GM18511 (cell line): ENCODE data around the gene CCR6.
A peak's percentile ranks its signal among the peaks of the same experiment; 100 is the strongest.

Experiments used
- ATAC-seq: cut with Tn5 transposase; IDR thresholded peaks from one replicate; pipeline ENCODE4 v1.9.1; 2021; ENCODE audit warnings: mild to moderate bottlenecking, moderate library complexity; ENCODE audit not compliant: unreplicated experiment

The CCR6 gene

GRCh38 chr6:167118839-167119238, 4.1 kb upstream of the CCR6 start:
- no peak for ATAC-seq

DNA sequence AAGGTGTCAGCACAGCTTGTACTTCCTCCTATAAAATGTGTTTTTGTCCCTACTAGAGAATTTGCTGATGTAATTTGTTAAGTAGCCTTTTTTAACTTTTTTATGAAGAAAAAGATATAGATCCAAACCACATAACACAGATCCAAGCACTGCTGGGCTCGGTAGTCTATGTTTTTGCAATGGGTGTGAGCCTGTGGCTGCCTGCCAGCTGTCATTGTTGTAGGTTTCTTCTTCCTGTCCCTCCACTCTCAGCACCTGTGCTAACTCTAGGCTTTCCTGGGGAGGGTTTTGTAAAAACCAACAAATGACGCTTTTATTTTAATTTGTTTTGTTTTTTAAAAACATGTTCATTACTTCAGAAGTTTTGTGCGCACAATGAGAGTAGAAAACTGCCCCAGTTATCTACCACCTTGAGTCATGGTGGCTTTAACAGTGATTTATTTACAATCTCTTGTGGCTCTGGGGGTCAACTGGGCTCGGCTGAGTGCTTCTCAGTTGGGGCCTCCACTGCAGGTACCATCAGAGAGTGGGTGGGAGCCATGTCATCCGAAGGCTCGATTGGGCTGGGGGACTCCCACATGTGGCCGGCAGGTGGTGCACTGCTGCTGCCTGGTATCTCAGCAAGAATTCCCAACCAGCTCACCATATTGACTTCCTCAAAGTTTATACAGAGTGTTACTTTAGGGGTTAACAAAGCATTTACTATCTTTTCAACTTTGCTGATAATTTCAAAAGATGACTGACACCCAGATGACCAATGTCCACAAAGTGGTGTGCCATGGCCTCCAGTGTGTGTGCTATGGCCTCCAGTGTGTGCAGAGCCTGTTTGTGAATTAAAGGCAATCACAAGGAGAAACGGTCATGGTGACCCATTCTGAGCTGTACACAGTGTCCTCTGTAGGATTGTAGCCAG, 3.0 kb upstream of the CCR6 start:
- no peak for ATAC-seq

- ATAC-seq = no peak
Measured at GRCh38 chr6:167120583-167120903, 2.4 kb upstream of the CCR6 start.

DNA sequence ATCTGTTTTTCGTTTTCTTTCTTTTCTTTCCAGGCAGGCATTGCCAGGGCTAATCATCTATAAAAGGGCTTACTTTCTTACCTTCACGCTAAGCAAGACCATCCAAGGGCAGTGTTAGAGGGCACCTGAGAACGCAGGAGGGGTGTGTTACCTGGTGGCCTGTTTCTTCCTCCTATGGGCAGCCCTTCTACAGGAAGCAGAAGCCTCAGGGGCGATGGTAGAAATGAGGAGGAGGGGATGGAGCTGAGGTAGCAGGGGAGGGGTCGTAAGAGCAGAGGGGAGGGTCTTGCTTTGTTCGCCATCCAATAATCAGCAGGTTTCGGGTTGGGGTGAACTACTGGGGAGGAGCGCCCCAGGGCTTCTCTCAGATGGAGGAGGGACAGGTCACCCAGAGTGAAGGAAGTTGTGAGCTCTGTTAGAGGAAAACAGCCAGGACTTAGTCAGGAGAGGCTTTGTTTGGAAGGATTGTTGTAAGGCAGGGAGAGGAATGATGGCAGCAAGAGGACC, 1.5 kb upstream of the CCR6 start:
- no peak for ATAC-seq

GRCh38 chr6:167122041-167122826, 662 bp upstream of the CCR6 start:
- ATAC-seq = peak; percentile 37

GRCh38 chr6:167124753-167125152, 1.9 kb downstream of the CCR6 start:
- ATAC-seq = no peak

- no peak for ATAC-seq
Measured at GRCh38 chr6:167125410-167125809, 2.5 kb downstream of the CCR6 start.

- ATAC-seq = no peak
Measured at GRCh38 chr6:167125855-167126349, 3.0 kb downstream of the CCR6 start.

GRCh38 chr6:167127785-167128531, 5.1 kb downstream of the CCR6 start:
- ATAC-seq = peak; percentile 39

DNA sequence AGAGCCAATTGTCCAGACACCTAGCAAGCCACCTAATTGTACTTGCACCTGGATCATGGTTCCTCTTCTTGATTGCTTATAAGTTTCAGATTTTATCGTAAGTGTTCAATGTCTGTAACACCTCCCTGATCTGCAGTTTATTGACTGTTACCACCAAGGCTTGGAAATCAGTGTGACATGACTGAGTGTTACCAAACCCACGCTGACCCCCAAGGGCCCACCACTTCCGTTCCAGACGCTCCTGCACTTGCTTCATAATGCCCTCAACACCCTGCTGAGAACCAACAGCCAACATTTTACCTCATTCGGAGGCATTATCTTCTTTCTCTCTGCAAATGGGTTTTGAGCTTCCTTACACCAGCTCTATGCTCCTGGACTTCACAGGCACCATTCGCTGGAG, 6.3 kb downstream of the CCR6 start:
- no peak for ATAC-seq

- no peak for ATAC-seq
Measured at GRCh38 chr6:167129562-167129961, 6.7 kb downstream of the CCR6 start.

DNA sequence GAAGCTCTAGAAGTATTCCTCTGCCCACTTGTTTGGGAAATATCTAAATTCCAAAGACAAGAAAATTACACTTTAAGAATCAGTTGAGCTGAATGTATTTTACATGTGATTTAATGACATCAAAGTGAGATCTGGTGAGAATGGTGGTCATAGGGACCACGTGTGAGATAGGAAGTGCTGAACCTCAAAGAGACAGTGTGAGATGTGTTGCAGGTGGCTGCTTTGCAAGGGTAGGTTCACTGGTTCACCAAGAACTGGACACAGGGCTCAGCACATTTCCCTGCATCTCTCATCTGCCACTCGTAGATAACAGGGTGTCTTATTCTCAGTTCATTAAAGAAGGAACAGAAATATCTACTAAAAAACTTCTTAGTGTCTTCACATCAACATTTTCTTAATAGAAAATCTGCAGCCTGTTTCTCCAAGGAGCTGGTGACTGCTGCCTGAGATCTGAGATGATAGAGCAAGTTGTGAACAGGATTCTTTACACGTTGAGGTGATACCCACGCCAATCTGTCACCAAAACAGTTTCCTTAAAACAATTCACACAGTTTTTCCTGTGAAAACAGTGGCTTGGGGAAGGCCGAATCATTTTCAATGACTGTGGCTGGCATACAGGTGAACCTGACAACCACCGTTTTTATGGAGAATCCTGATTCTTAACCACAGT, 7.2 kb downstream of the CCR6 start:
- peak; percentile 29 for ATAC-seq

GRCh38 chr6:167130712-167131684, 8.1 kb downstream of the CCR6 start:
- no peak for ATAC-seq

DNA sequence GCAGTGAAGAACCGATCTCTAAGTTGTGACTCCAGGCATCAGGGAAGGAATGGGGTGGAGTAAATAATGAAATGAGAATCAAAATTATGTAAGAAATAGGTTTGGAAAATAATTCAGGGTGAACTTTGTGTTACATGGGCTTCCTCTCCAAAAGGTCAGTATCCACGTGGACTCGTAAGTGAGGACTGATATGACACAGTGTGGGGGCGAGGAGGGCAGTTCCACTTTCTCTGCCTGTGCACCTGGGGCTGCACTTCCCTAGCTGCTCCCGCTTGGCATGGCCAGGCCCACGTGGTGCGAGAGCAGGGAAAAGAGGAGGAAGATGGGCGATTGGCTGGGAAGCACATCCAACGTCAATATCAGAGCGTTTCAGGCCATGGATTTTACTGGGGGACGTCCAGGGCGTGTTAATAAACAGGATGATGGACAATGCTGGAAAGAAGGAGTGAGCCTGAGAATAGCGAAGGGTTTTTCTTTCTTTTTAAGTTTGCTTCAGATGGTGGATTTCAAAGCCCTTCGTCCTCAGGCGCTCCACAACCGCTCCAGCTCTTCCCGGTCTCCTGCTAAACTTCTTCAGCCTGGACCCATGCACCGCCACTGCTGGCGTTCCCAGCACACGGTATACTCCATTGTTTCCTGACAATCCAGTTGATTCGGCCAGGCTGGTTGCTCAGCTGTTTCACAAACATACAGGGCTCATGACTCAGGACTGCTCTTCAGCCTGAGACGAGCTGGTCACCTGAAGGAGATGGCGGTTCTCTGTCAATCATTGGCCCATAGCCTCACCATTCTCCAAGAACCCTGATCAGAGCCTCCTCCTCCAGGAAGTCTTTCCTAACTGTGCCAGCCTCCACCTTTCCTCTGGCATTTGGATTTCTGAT, 11.8 kb downstream of the CCR6 start:
- ATAC-seq = no peak

GRCh38 chr6:167136376-167136775, 13.5 kb downstream of the CCR6 start:
- ATAC-seq = no peak

GRCh38 chr6:167137081-167137480, 14.2 kb downstream of the CCR6 start:
- no peak for ATAC-seq

GRCh38 chr6:167137881-167138280, 15.0 kb downstream of the CCR6 start:
- no peak for ATAC-seq

GRCh38 chr6:167139761-167140160, 16.9 kb downstream of the CCR6 start:
- no peak for ATAC-seq
